BLaER1 treated with 17β-estradiol and CSF1 and Interleukin-3, amounts not matched to agents 10 nM and 100 nM (cell line): ENCODE results near the gene FTO.

ENCODE experiments used
- H3K27ac ChIP-seq, 11 experiments: shearing (Covaris generic); formaldehyde crosslinking; 2 replicates each; pipeline ENCODE4 v1.8.1; 2022
- H3K27me3 ChIP-seq, 11 experiments: shearing (Covaris generic); formaldehyde crosslinking; 2 replicates each; pipeline ENCODE4 v1.8.1; 2022
- H3K36me3 ChIP-seq, 11 experiments: shearing (Covaris generic); formaldehyde crosslinking; 2 replicates each; pipeline ENCODE4 v1.8.1; 2022
- H3K4me1 ChIP-seq, 10 experiments: shearing (Covaris generic); formaldehyde crosslinking; 2 replicates each; pipeline ENCODE4 v1.8.1; 2022
- H3K4me2 ChIP-seq, 11 experiments: shearing (Covaris generic); formaldehyde crosslinking; 2 replicates each; pipeline ENCODE4 v1.8.1; 2022
- H3K4me3 ChIP-seq, 10 experiments: shearing (Covaris generic); formaldehyde crosslinking; 2 replicates each; pipeline ENCODE4 v1.8.1; 2022
- H3K9ac ChIP-seq, 11 experiments: shearing (Covaris generic); formaldehyde crosslinking; 2 replicates each; pipeline ENCODE4 v1.8.1; 2022
- H3K9me3 ChIP-seq, 11 experiments: shearing (Covaris generic); formaldehyde crosslinking; replicated peaks in 1 of 11; 2 replicates each; pipeline ENCODE4 v1.8.1; 2022
- H4K20me1 ChIP-seq, 11 experiments: shearing (Covaris generic); formaldehyde crosslinking; 2 replicates each; pipeline ENCODE4 v1.8.1; 2022
- Cebpa-rat ChIP-seq, 11 experiments: shearing (Covaris generic); IDR thresholded peaks; 2 replicates each; pipeline ENCODE4 v1.8.1; 2022

FTO gene

DNA sequence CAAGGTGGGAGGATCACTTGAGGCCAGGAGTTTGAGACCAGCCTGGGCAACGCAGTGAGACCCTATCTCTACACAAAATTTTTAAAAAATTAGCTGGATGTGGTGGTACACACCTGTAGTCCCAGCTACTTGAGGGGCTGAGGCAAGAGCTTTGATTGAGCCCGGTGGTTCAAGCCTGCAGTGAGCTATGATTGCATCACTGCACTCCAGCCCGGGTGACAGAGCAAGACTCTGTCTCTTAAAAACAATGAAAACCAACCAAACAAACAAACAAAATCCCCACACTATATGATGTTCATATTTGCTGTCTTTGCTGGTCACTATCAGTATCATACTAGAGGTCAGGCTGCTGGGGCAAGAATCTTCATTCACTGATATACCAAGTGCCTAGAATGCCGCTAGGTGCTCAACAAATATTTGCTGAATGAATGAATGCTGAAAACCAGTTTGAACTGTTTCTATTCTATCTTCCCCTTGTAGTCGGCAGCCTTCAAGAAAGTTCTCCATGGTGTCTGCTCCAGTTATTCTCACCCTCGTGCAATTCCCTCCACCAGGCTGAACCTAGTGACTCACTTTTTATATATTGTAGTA is 455.6 kb downstream of the FTO start:
- H3K4me1 ChIP-seq: no peaks in the 10 kb centered on the region
- no peak for TF ChIP-seq Cebpa-rat (IDR thresholded peaks at IDR 0.05)
- H3K9ac ChIP-seq: no peak overlapping the region
- H3K4me2 ChIP-seq: no peak overlapping the region
- H3K27ac ChIP-seq: no peak overlapping the region
- no peaks in the 10 kb centered on the region for H3K36me3 ChIP-seq
- no peaks in the 10 kb centered on the region for H3K27me3 ChIP-seq
- H3K9me3 ChIP-seq: peaks cover 8 to 26% (median 20%) of the 10 kb centered on the region in 11 experiments; a peak in 16 of 22 replicates
- no peaks in the 10 kb centered on the region for H4K20me1 ChIP-seq
- no peak overlapping the region for H3K4me3 ChIP-seq

DNA sequence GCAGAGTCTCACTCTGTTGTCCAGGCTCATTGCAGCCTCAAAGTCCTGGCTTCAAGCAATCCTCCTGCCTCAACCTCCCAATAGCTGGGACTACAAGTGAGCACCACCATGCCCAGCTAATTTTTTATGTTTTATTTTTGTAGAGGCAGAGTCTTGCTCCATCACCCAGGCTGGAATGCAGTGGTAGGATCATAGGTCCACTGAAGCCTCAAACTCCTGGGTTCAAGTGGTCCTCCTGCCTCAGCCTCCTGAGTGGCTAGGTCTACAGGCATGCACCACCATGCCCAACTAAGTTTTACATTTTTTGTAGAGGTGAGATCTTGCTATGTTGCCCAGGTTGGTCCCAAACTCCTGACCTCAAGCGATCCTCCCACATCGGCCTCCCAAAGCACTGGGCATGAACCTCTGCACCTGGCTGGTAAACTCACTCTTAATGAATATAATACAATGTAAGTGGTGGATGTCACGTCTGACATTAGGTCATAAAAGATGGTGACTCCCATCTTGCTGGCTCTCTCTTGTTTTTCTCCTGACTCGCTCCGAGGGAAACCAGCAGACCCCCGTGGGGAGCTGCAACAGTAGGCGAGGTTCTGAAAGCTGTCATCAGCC is 456.4 kb downstream of the FTO start:
- H3K4me1 ChIP-seq: no peaks in the 10 kb centered on the region
- H3K36me3 ChIP-seq: no peaks in the 10 kb centered on the region
- no peak overlapping the region for H3K9ac ChIP-seq
- TF ChIP-seq Cebpa-rat (IDR thresholded peaks at IDR 0.05): no peak
- H3K27me3 ChIP-seq: no peaks in the 10 kb centered on the region
- H3K4me3 ChIP-seq: no peak overlapping the region
- no peaks in the 10 kb centered on the region for H4K20me1 ChIP-seq
- H3K9me3 ChIP-seq: peaks cover 5 to 19% (median 15%) of the 10 kb centered on the region in 11 experiments; a peak in 16 of 22 replicates
- H3K27ac ChIP-seq: no peak overlapping the region
- no peak overlapping the region for H3K4me2 ChIP-seq

DNA sequence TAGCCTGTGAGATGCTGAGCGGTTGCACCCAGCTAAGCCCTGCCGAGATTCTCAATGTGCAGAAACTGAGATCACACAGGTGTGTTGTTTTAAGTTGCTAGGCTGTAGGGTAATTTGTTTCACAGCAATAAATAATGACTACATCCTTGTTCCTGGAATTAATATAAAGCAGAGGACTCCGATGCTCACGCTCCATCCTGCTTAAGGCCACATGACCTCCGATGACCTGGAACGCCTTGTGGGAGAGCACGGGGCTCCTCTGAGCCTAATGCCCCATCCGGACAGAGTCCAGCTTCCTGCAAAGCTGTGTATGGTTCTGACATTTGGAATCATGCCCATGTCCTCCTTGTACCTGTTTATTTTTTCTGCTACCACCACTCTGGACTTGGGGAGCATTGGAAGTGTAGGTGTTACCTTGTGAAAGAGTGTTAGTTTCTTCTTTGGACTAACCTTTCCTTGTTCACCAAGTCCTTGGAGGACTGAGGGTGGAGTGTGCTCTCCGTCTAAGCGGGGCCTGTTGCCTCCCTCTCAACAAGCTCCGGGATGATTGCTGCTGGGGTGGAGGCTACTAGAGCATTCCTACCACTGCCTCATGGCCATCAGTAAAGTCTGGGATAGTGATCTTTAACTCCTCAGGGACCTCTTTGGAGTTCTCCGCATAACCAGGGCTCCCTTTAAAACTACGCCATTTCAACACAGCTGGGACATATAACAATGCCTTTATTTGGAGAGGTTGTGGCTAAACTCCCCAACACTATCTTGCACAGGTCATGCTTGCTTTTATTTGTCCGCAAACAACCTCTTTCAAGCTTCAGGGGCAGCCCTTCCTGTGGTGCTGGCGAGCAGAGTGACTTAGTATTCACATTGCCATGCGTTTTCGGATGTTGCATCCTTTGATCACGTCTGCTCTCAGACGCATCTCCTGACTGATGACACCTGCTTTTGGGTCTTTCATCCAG is 457.3 kb downstream of the FTO start:
- Histone ChIP-seq H3K4me2 (no peak overlapping the region), H3K9ac (no peak overlapping the region), H3K27me3 (no peaks in the 10 kb centered on the region), H3K27ac (no peak overlapping the region), H3K4me3 (no peak overlapping the region), H3K9me3 (peaks cover 4 to 10% (median 9%) of the 10 kb centered on the region in 11 experiments; a peak in 14 of 22 replicates), H4K20me1 (no peaks in the 10 kb centered on the region), H3K36me3 (no peaks in the 10 kb centered on the region), H3K4me1 (no peaks in the 10 kb centered on the region)
- no peak for TF ChIP-seq Cebpa-rat (IDR thresholded peaks at IDR 0.05)

DNA sequence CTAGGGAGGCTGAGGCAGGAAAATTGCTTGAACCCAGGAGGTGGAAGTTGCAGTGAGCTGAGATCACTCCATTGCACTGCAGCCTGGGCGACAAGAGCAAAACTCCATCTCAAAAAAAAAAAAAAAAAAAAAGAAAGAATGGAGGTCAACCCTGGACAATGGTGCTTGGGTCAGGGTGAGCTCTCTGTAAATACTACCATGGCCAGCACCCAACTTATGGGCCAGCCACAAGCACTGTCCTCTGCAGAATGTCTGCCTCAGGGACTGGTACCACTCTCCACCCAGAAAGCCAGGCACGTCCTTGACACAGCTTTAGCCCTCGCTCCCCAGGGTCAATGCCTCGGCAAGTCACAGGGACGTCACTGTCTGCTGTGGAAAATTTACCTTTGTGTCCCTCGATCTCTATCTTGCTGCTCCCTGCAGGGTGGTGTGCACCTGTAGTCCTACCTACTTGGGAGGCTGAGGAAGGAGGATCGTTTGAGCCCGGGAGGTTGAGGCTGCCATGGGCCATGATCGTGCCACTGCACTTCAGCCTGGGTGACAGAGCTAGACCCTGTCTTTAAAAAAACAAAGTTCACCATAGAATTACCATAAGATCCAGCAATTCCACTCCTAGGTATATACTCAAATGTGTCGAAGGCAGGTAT is 459.4 kb downstream of the FTO start:
- H3K9me3 ChIP-seq: no peaks in the 10 kb centered on the region; a peak in 1 of 22 replicates
- no peaks in the 10 kb centered on the region for H4K20me1 ChIP-seq
- H3K9ac ChIP-seq: no peak overlapping the region
- TF ChIP-seq Cebpa-rat (IDR thresholded peaks at IDR 0.05): no peak
- no peaks in the 10 kb centered on the region for H3K4me1 ChIP-seq
- H3K27me3 ChIP-seq: no peaks in the 10 kb centered on the region
- H3K4me3 ChIP-seq: no peak overlapping the region
- H3K4me2 ChIP-seq: no peak overlapping the region
- no peak overlapping the region for H3K27ac ChIP-seq
- no peaks in the 10 kb centered on the region for H3K36me3 ChIP-seq

DNA sequence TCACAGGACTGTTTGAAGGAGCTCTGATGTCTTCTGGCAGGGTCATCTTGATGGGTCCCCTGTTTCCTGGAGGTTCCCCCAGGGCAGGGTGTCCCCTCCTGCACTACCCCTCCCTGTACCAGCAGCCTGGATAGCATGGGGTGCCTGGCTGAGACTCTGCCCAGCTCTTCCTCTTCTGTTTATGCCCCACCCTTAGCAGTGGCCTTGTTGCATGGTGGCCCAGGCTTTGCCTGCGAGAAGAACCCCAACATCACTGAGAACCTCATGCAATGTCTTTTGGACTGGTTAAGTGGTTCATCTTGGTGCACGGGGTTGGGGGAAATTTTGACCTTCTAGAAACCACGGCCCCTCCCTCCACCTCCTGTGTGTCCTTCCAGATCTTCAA is 460.8 kb downstream of the FTO start:
- TF ChIP-seq Cebpa-rat (IDR thresholded peaks at IDR 0.05): no peak
- H3K4me2 ChIP-seq: no peak overlapping the region
- H3K36me3 ChIP-seq: no peaks in the 10 kb centered on the region
- no peaks in the 10 kb centered on the region for H3K9me3 ChIP-seq
- H4K20me1 ChIP-seq: no peaks in the 10 kb centered on the region
- no peak overlapping the region for H3K9ac ChIP-seq
- H3K27ac ChIP-seq: no peak overlapping the region
- H3K27me3 ChIP-seq: no peaks in the 10 kb centered on the region
- H3K4me3 ChIP-seq: no peak overlapping the region
- no peaks in the 10 kb centered on the region for H3K4me1 ChIP-seq

DNA sequence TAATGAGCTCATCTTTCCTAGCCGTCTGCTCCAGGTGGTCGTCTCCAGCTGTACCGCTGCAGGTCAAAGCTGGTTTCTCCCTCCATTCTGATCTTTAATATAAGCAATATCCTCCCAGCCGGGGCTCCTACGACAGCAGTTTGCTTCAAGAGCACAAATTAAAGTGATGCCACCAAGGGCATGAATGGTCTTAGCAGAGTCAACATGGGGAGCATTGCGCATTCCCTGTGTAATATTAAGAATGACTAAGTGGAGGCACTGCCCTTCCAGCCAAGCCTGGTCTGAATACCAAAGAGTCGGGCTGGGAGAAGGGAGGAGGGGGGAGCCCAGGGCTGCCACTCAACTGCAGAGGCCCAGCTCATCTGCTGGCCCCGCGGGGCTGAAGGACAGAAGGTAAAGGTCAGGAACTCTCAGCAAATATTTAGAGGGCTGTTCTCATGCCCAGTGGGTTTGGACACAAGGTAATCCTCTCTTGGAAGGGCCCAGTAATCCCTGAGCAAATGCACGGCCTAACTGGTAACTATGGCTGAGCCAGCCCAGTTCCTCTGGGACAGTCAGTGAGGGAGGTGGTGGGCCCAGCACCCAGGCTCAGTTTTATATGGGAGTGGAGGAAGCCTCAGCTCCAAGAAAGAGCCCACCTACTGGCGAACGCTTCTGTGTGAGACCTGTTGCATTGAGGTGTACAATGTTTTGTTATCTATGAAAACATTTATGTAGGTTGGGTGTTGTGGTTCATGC is 461.4 kb downstream of the FTO start:
- Histone ChIP-seq H4K20me1 (no peaks in the 10 kb centered on the region), H3K36me3 (no peaks in the 10 kb centered on the region), H3K9me3 (no peaks in the 10 kb centered on the region), H3K27ac (no peak overlapping the region), H3K4me2 (no peak overlapping the region), H3K9ac (no peak overlapping the region), H3K27me3 (no peaks in the 10 kb centered on the region), H3K4me3 (no peak overlapping the region), H3K4me1 (no peaks in the 10 kb centered on the region)
- no peak for TF ChIP-seq Cebpa-rat (IDR thresholded peaks at IDR 0.05)

DNA sequence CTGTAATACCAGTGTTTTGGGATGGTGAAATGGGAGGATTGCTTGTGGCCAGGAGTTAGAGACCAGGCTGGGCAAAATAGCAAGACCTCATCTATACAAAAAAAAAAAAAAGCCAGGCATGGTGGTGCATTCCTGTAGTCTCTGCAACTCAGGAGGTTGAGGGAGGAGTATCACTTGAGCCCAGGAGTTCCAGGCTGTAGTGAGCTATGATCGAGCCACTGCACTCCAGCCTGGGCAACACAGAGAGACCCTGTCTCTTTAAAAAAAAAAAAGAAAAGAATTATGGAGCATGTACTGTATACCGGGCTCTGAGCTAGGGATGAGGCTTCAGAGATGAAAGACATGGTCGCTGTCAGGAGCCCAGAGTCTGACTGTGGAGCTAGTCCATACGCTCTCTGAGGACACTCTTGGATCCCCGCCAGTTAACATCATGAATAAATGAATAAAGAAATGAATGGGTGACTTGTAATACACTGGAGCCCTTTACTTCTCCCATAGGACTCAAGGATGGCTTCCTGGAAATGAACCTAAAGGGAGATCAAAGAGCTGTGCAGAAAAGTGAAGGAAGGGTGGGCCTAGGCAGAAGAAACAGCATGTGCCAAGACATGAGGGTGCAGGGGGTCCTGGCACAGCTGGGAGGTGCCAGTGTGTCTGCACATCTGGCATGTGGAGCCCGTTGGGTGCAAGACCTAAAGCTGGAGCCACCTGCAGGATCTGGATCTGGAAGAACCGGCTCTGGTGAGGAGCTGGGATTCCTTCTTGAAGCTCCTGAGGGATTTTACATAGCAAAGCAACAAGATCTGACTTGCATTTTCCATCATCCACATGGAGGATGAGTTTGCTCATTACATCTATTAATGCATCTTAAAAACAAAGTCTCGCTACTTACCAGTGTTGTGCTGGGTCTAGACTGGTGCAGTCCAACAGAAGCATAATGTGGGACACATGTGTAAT is 462.2 kb downstream of the FTO start:
- Histone ChIP-seq H3K9me3 (no peaks in the 10 kb centered on the region), H3K27ac (no peak overlapping the region), H3K27me3 (no peaks in the 10 kb centered on the region), H3K9ac (no peak overlapping the region), H3K4me1 (no peaks in the 10 kb centered on the region), H4K20me1 (no peaks in the 10 kb centered on the region), H3K4me3 (no peak overlapping the region), H3K4me2 (no peak overlapping the region), H3K36me3 (no peaks in the 10 kb centered on the region)
- TF ChIP-seq Cebpa-rat (IDR thresholded peaks at IDR 0.05): no peak

DNA sequence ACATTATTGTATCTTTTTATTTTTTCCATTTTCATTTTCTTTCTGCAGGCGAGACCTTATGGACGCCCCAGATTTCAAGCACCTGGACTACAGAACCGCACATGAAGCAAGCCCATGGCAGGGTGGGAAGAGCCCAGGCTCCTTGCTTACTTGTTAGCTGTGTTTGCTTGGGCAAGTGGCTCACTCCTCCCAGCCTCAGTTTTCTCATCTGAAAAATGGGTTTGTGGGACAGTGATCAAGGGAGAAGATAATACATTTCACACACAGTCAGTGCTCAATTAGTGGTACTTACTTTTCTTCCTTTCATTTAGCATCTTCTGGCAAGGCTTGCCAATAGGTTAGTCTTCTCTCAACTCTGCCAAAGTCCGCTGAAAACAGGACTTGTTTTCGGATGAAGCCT is 465.2 kb downstream of the FTO start:
- H3K4me2 ChIP-seq: no peak overlapping the region
- H3K4me1 ChIP-seq: no peaks in the 10 kb centered on the region
- H3K9ac ChIP-seq: no peak overlapping the region
- H3K27me3 ChIP-seq: no peaks in the 10 kb centered on the region; a peak in 1 of 22 replicates
- H3K27ac ChIP-seq: no peak overlapping the region
- no peak overlapping the region for H3K4me3 ChIP-seq
- H4K20me1 ChIP-seq: no peaks in the 10 kb centered on the region
- TF ChIP-seq Cebpa-rat (IDR thresholded peaks at IDR 0.05): no peak
- H3K9me3 ChIP-seq: no peaks in the 10 kb centered on the region
- H3K36me3 ChIP-seq: no peaks in the 10 kb centered on the region
